Mucosa of descending colon (tissue), 3 donors: ENCODE data around the gene IREB2. TPM values are rescaled to one million over a fixed set of nuclear protein-coding genes. Genes with fewer than 3 reads are reported as not detected.

Source experiments
- ATAC-seq: fragments of 200-7000 bp; cut with Tn5 transposase; one replicate; pipeline ENCODE4 v1.9.1; 2020; ENCODE audit warnings: mild to moderate bottlenecking, moderate library complexity
- DNase-seq, 3 donors: peaks; one replicate each; pipeline ENCODE4 v3.0.0-alpha.2; 2020
- H3K36me3 ChIP-seq: fragments of 200-600 bp; one replicate; pipeline ENCODE4 v1.8.0; 2021; ENCODE audit warnings: low read depth, mild to moderate bottlenecking
- H3K4me1 ChIP-seq: fragments of 200-600 bp; one replicate; pipeline ENCODE4 v1.8.0; 2021; ENCODE audit warnings: low read depth, mild to moderate bottlenecking
- H3K4me3 ChIP-seq: fragments of 200-600 bp; one replicate; pipeline ENCODE4 v1.8.0; 2021; ENCODE audit warnings: mild to moderate bottlenecking
- H3K9me3 ChIP-seq: fragments of 200-600 bp; one replicate; pipeline ENCODE4 v1.8.0; 2021; ENCODE audit warnings: mild to moderate bottlenecking
- intact Hi-C, 2 donors: fragments of 100-400 bp; cut with DNase I in 1 of 2; cut with micrococcal nuclease in 1 of 2; formaldehyde crosslinking; loops; one replicate each; pipeline versions ENCODE4 v1.11.0 to v1.11.1; 2022; cut with DNase I, micrococcal nuclease
- long read RNA-seq, 2 donors: library from polyadenylated mRNA; unstranded; transcript quantifications; one replicate each; pipeline ENCODE4 v2.0.0, GENCODE V29; 2019 to 2021
- total RNA-seq, 3 donors: library from RNA; stranded (reverse); fragmentation: NEBNext Ultra II Directional in 2 of 3; extraction: Animal tissue kit (Norgen Biotek cat#: 25700) in 2 of 3; gene quantifications; one replicate each; pipeline versions ENCODE4 v1.2.1 to v1.2.4, GENCODE V29; 2021 to 2023
- TF ChIP-seq, protein P1 (sequence below): fragments of 200-600 bp; IDR thresholded peaks from one replicate; pipeline ENCODE4 v1.8.0; 2022; ENCODE audit warnings: antibody characterized with exemption, mild to moderate bottlenecking
- donor health status: DM: no; HTN: no; CAD: no; lungs with moderate emphysema.
- donor health status: DM: no; HTN: no; CAD: no.
- donor health status: DM: no; HTN: yes; CAD: no.

IREB2 gene, protein sequence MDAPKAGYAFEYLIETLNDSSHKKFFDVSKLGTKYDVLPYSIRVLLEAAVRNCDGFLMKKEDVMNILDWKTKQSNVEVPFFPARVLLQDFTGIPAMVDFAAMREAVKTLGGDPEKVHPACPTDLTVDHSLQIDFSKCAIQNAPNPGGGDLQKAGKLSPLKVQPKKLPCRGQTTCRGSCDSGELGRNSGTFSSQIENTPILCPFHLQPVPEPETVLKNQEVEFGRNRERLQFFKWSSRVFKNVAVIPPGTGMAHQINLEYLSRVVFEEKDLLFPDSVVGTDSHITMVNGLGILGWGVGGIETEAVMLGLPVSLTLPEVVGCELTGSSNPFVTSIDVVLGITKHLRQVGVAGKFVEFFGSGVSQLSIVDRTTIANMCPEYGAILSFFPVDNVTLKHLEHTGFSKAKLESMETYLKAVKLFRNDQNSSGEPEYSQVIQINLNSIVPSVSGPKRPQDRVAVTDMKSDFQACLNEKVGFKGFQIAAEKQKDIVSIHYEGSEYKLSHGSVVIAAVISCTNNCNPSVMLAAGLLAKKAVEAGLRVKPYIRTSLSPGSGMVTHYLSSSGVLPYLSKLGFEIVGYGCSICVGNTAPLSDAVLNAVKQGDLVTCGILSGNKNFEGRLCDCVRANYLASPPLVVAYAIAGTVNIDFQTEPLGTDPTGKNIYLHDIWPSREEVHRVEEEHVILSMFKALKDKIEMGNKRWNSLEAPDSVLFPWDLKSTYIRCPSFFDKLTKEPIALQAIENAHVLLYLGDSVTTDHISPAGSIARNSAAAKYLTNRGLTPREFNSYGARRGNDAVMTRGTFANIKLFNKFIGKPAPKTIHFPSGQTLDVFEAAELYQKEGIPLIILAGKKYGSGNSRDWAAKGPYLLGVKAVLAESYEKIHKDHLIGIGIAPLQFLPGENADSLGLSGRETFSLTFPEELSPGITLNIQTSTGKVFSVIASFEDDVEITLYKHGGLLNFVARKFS
- 10 to 100 TPM; 51.7 to 62.7 (median 62.0) TPM for total RNA-seq
- long read RNA-seq, donor 1, full-length matches to known transcripts: 4 of 9 reads
- long read RNA-seq, donor 1, partial matches to known transcripts: 1 of 9 reads
- long read RNA-seq, donor 1, other reads (novel, unspliced or antisense): 4 of 9 reads
- long read RNA-seq, donor 2, full-length matches to known transcripts: 1 of 4 reads
- long read RNA-seq, donor 2, partial matches to known transcripts: 3 of 4 reads
- long read RNA-seq, donor 2, other reads (novel, unspliced or antisense): 0 of 4 reads

DNA sequence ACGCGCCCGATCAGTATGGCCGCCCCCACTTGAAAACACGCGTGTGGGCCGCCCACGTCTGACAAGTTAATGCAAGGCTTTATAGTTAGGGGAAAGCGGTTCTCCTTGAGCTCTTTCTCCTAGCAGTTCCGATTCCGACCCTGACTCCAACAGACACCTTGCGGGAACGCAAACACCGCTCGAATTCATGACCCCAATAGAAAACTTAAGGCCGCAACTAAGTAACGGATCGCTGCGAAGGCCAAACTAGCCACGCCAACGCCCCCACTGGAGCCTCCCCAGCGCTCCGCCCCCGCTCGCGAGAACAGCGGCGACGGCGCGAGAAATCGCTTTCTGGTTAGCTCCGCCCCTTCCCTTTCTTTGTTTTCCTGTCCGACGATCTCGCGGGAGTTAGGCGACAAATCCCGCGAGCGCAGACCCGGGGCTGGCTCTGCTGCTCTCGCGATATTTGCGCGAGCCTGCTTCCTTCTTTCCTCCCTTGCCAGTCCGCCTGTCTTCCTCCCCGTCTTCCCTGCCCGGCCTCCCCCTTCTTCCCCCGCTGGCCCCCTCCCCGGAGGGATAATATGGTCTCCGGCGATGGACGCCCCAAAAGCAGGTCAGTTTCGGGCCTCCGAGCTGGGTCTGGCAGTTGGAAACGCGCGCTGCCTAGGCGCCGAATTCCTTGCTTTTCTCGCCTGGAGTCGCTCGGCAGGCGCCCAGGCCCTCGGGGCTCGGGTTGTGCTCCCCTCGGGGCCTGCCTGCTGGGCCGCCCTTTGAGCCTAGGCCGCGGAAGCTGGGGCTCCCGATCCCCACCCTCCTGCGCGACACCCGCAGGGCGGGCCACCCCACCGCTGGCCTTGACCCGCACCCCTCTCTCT lies at the start of gene IREB2:
TSS of gene IREB2 (plus strand) at position 455 of the 857 bp plus-strand sequence. CDS start at position 577, 122 bp downstream.
- H3K9me3 ChIP-seq: no peaks in the 10 kb centered on the region
- ATAC-seq (peak; percentile 96), DNase-seq (peak; percentile 98 to 99 (median 98))
- peak within 1 kb of the TSS; percentile 93 for H3K4me3 ChIP-seq
- TF ChIP-seq, protein P1, sequence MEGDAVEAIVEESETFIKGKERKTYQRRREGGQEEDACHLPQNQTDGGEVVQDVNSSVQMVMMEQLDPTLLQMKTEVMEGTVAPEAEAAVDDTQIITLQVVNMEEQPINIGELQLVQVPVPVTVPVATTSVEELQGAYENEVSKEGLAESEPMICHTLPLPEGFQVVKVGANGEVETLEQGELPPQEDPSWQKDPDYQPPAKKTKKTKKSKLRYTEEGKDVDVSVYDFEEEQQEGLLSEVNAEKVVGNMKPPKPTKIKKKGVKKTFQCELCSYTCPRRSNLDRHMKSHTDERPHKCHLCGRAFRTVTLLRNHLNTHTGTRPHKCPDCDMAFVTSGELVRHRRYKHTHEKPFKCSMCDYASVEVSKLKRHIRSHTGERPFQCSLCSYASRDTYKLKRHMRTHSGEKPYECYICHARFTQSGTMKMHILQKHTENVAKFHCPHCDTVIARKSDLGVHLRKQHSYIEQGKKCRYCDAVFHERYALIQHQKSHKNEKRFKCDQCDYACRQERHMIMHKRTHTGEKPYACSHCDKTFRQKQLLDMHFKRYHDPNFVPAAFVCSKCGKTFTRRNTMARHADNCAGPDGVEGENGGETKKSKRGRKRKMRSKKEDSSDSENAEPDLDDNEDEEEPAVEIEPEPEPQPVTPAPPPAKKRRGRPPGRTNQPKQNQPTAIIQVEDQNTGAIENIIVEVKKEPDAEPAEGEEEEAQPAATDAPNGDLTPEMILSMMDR: no peak
- H3K36me3 ChIP-seq: no peaks in the 10 kb centered on the region
- intact Hi-C loops: no loop called here
- peaks cover 30% of the 10 kb centered on the region for H3K4me1 ChIP-seq

DNA sequence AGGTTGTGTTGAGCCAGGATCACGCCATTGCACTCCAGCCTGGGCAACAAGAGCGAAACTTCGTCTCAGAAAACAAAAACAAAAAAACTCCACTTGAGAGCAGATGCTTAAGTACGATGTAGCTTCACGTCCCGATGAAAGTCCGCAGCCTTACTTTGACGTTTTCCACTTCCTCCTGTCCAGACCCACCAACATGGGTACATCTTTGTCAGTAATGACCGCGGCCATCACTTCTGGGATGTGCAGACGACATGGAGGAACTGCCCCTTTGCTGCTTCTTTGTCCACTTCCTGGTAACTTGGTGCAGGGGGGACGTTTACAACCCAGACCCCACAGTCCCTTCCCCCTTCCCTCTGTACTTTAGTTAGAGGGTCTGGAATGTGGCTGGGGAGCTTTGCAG lies 49.2 kb upstream of the IREB2 start:
- Histone ChIP-seq H3K9me3 (no peaks in the 10 kb centered on the region), H3K4me3 (no peak overlapping the region), H3K36me3 (no peaks in the 10 kb centered on the region), H3K4me1 (peaks cover 2% of the 10 kb centered on the region)
- intact Hi-C loops: no loop called here
- TF ChIP-seq, protein P1: no peak
- no peak for DNase-seq
- no peak for ATAC-seq

DNA sequence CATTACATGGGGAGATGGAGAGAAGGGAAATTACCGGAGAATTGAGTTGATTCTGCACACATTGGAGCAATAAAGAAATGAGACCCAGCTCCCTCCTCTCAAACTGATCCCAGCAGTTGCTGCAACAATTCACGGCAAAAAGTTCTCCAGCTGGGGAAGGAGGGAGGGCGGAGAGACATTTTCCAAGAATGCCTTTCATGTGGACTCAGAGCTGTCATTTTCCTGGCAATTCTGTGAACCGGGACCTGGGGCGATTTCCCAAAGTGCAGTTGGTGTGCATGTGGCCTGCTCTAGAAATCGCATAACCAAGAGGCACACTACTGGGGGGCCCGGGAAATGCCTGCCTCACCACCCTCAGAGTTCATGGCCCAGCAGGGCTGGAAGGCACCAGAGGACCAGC lies 48.7 kb upstream of the IREB2 start:
- intact Hi-C loops: no loop called here
- no peaks in the 10 kb centered on the region for H3K36me3 ChIP-seq
- DNase-seq (no peak), ATAC-seq (no peak)
- H3K9me3 ChIP-seq: no peaks in the 10 kb centered on the region
- H3K4me3 ChIP-seq: no peak overlapping the region
- TF ChIP-seq, protein P1: no peak
- H3K4me1 ChIP-seq: peaks cover 2% of the 10 kb centered on the region

DNA sequence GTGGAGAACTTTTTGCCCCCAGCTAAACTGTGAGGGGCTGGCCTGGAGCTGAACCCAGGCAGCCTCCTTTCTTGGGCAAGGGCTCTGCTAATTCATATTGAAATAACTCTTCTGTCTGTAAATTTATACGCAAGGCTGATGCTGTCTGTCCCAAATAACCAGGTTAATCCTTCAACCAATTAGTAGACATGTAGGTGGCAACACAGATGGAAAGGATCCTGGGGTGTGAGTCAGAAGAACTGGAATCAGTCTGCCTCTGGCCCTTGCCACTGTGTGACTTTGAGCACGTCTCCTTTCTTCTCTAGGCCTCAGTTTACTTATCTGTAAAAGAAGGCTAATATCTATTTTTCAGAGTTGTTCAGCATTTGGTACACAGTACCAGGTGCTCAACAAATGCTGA lies 48.3 kb upstream of the IREB2 start:
- intact Hi-C loops: no loop called here
- peaks cover 2% of the 10 kb centered on the region for H3K4me1 ChIP-seq
- TF ChIP-seq, protein P1: no peak

More for the DNA sequence above, 48.3 kb upstream of the IREB2 start:
- no peak for ATAC-seq
- DNase-seq: no peak
- no peaks in the 10 kb centered on the region for H3K9me3 ChIP-seq
- no peak overlapping the region for H3K4me3 ChIP-seq
- H3K36me3 ChIP-seq: no peaks in the 10 kb centered on the region
